ENCODE data around the gene PARP15.

Gene PARP15

GRCh38 chr3:122586098-122586497 lies 8.6 kb downstream of the PARP15 start:
- Histone ChIP-seq H3K9me3 (0 out of 2 replicates have a peak, but pooled peaks cover 4% of the 10 kb centered on the region), H3K4me1 (peaks cover 7% of the 10 kb centered on the region), H3K27me3 (ENCODE audit: low read depth) (no peaks in the 10 kb centered on the region), H3K4me3 (no peak overlapping the region), H3K36me3 (replicated peaks) (no peaks in the 10 kb centered on the region)
- no peak for DNase-seq (ENCODE audit: low spot score in 2 of 2)
- in situ Hi-C loops (cut with MboI; ENCODE audit: low sequenced_read_pairs), result no loop called here

GRCh38 chr3:122586773-122587485 lies 9.5 kb downstream of the PARP15 start:
- Histone ChIP-seq H3K4me1 (peaks cover 10% of the 10 kb centered on the region), H3K4me3 (no peak overlapping the region), H3K36me3 (replicated peaks) (no peaks in the 10 kb centered on the region), H3K9me3 (0 out of 2 replicates have a peak, but pooled peaks cover 4% of the 10 kb centered on the region), H3K27me3 (ENCODE audit: low read depth) (no peaks in the 10 kb centered on the region)
- in situ Hi-C loops (cut with MboI; ENCODE audit: low sequenced_read_pairs), result no loop called here
- no peak for DNase-seq (ENCODE audit: low spot score in 2 of 2)

GRCh38 chr3:122587572-122587971 lies 10.1 kb downstream of the PARP15 start:
- no peak overlapping the region for H3K4me3 ChIP-seq
- H3K9me3 ChIP-seq, result 0 out of 2 replicates have a peak, but pooled peaks cover 4% of the 10 kb centered on the region
- peaks cover 10% of the 10 kb centered on the region for H3K4me1 ChIP-seq
- no peaks in the 10 kb centered on the region for H3K27me3 ChIP-seq (ENCODE audit: low read depth)
- in situ Hi-C loops (cut with MboI; ENCODE audit: low sequenced_read_pairs), result no loop called here
- H3K36me3 ChIP-seq (replicated peaks), result no peaks in the 10 kb centered on the region
- peak in 1 of 2 experiments; percentile 19 for DNase-seq (ENCODE audit: low spot score in 2 of 2)

GRCh38 chr3:122589297-122589696 lies 11.8 kb downstream of the PARP15 start:
- no peak for DNase-seq (ENCODE audit: low spot score in 2 of 2)
- in situ Hi-C loops (cut with MboI; ENCODE audit: low sequenced_read_pairs), result no loop called here
- Histone ChIP-seq H3K9me3 (0 out of 2 replicates have a peak, but pooled peaks cover 4% of the 10 kb centered on the region), H3K36me3 (replicated peaks) (no peaks in the 10 kb centered on the region), H3K4me1 (peaks cover 10% of the 10 kb centered on the region), H3K27me3 (ENCODE audit: low read depth) (no peaks in the 10 kb centered on the region), H3K4me3 (no peak overlapping the region)

GRCh38 chr3:122590610-122591009 lies 13.2 kb downstream of the PARP15 start:
- in situ Hi-C loops (cut with MboI; ENCODE audit: low sequenced_read_pairs), result no loop called here
- Histone ChIP-seq H3K4me3 (no peak overlapping the region), H3K36me3 (replicated peaks) (no peaks in the 10 kb centered on the region), H3K9me3 (0 out of 2 replicates have a peak, but pooled peaks cover 4% of the 10 kb centered on the region), H3K27me3 (ENCODE audit: low read depth) (no peaks in the 10 kb centered on the region), H3K4me1 (peaks cover 10% of the 10 kb centered on the region)
- DNase-seq (ENCODE audit: low spot score in 2 of 2), result peak in 1 of 2 experiments; percentile 99

- Histone ChIP-seq H3K4me1 (peaks cover 10% of the 10 kb centered on the region), H3K9me3 (0 out of 2 replicates have a peak, but pooled peaks cover 4% of the 10 kb centered on the region), H3K4me3 (no peak overlapping the region), H3K27me3 (ENCODE audit: low read depth) (no peaks in the 10 kb centered on the region), H3K36me3 (replicated peaks) (no peaks in the 10 kb centered on the region)
- in situ Hi-C loops (cut with MboI; ENCODE audit: low sequenced_read_pairs), result no loop called here
- DNase-seq (ENCODE audit: low spot score in 2 of 2), result no peak
Measured at GRCh38 chr3:122594025-122594424, 16.6 kb downstream of the PARP15 start.

GRCh38 chr3:122598151-122598550 lies 20.7 kb downstream of the PARP15 start:
- H3K36me3 ChIP-seq (replicated peaks), result no peaks in the 10 kb centered on the region
- H3K4me3 ChIP-seq, result no peak overlapping the region
- H3K4me1 ChIP-seq, result no peaks in the 10 kb centered on the region
- no peaks in the 10 kb centered on the region for H3K27me3 ChIP-seq (ENCODE audit: low read depth)
- no peaks in the 10 kb centered on the region for H3K9me3 ChIP-seq
- in situ Hi-C loops (cut with MboI; ENCODE audit: low sequenced_read_pairs), result no loop called here
- no peak for DNase-seq (ENCODE audit: low spot score in 2 of 2)

GRCh38 chr3:122598556-122598955 lies 21.1 kb downstream of the PARP15 start:
- no peaks in the 10 kb centered on the region for H3K4me1 ChIP-seq
- no peaks in the 10 kb centered on the region for H3K27me3 ChIP-seq (ENCODE audit: low read depth)
- DNase-seq (ENCODE audit: low spot score in 2 of 2), result no peak
- no peaks in the 10 kb centered on the region for H3K9me3 ChIP-seq
- H3K4me3 ChIP-seq, result no peak overlapping the region
- H3K36me3 ChIP-seq (replicated peaks), result no peaks in the 10 kb centered on the region
- in situ Hi-C loops (cut with MboI; ENCODE audit: low sequenced_read_pairs), result no loop called here

GRCh38 chr3:122602011-122602710 lies 24.7 kb downstream of the PARP15 start:
- in situ Hi-C loops (cut with MboI; ENCODE audit: low sequenced_read_pairs), result no loop called here
- DNase-seq (ENCODE audit: low spot score in 2 of 2), result no peak
- Histone ChIP-seq H3K27me3 (ENCODE audit: low read depth) (no peaks in the 10 kb centered on the region), H3K9me3 (no peaks in the 10 kb centered on the region), H3K4me1 (no peaks in the 10 kb centered on the region), H3K4me3 (no peak overlapping the region), H3K36me3 (replicated peaks) (no peaks in the 10 kb centered on the region)

- Histone ChIP-seq H3K36me3 (replicated peaks) (no peaks in the 10 kb centered on the region), H3K27me3 (ENCODE audit: low read depth) (no peaks in the 10 kb centered on the region), H3K4me3 (no peak overlapping the region), H3K9me3 (no peaks in the 10 kb centered on the region), H3K4me1 (no peaks in the 10 kb centered on the region)
- in situ Hi-C loops (cut with MboI; ENCODE audit: low sequenced_read_pairs), result no loop called here
- DNase-seq (ENCODE audit: low spot score in 2 of 2), result no peak
Measured at GRCh38 chr3:122603056-122603455, 25.6 kb downstream of the PARP15 start.

GRCh38 chr3:122606330-122606729 lies 28.9 kb downstream of the PARP15 start:
- in situ Hi-C loops (cut with MboI; ENCODE audit: low sequenced_read_pairs), result no loop called here
- Histone ChIP-seq H3K4me3 (no peak overlapping the region), H3K36me3 (replicated peaks) (no peaks in the 10 kb centered on the region), H3K27me3 (ENCODE audit: low read depth) (no peaks in the 10 kb centered on the region), H3K9me3 (no peaks in the 10 kb centered on the region), H3K4me1 (no peaks in the 10 kb centered on the region)
- no peak for DNase-seq (ENCODE audit: low spot score in 2 of 2)

- Histone ChIP-seq H3K4me1 (no peaks in the 10 kb centered on the region), H3K27me3 (ENCODE audit: low read depth) (no peaks in the 10 kb centered on the region), H3K36me3 (replicated peaks) (no peaks in the 10 kb centered on the region), H3K9me3 (no peaks in the 10 kb centered on the region), H3K4me3 (no peak overlapping the region)
- no peak for DNase-seq (ENCODE audit: low spot score in 2 of 2)
- in situ Hi-C loops (cut with MboI; ENCODE audit: low sequenced_read_pairs), result no loop called here
Measured at GRCh38 chr3:122608916-122609315, 31.5 kb downstream of the PARP15 start.

- in situ Hi-C loops (cut with MboI; ENCODE audit: low sequenced_read_pairs), result no loop called here
- Histone ChIP-seq H3K4me3 (no peak overlapping the region), H3K36me3 (replicated peaks) (no peaks in the 10 kb centered on the region), H3K9me3 (no peaks in the 10 kb centered on the region), H3K4me1 (no peaks in the 10 kb centered on the region), H3K27me3 (ENCODE audit: low read depth) (no peaks in the 10 kb centered on the region)
- no peak for DNase-seq (ENCODE audit: low spot score in 2 of 2)
Measured at GRCh38 chr3:122609798-122610559, 32.5 kb downstream of the PARP15 start.

- Histone ChIP-seq H3K9me3 (no peaks in the 10 kb centered on the region), H3K4me3 (no peak overlapping the region), H3K27me3 (ENCODE audit: low read depth) (0 out of 2 replicates have a peak, but pooled peaks cover 6% of the 10 kb centered on the region), H3K36me3 (replicated peaks) (no peaks in the 10 kb centered on the region), H3K4me1 (no peaks in the 10 kb centered on the region)
- in situ Hi-C loops (cut with MboI; ENCODE audit: low sequenced_read_pairs), result no loop called here
- DNase-seq (ENCODE audit: low spot score in 2 of 2), result no peak
Measured at GRCh38 chr3:122612696-122613095, 35.2 kb downstream of the PARP15 start.
